Activated CD8-positive, alpha-beta memory T cell treated with anti-CD3 and anti-CD28 coated beads for 36 hours (primary cell): Measurements from ENCODE around the gene SFRP5. TPM values are rescaled to one million over a fixed set of nuclear protein-coding genes. Genes with fewer than 3 reads are reported as not detected.

Experiments
- CTCF ChIA-PET: fragments of 350-600 bp; sonication (Branson Sonifier 250); formaldehyde crosslinking; loops from one replicate; lab custom pipeline; 2021; ENCODE audit warnings: antibody characterized with exemption; lab: Charles Lee
- POLR2A ChIA-PET: fragments of 350-600 bp; sonication (Branson Sonifier 250); formaldehyde crosslinking; loops from one replicate; lab custom pipeline; 2021; ENCODE audit warnings: antibody characterized with exemption; lab: Charles Lee
- total RNA-seq, 2 experiments: library from RNA; stranded (reverse); gene quantifications; one replicate each; pipeline ENCODE4 v1.2.3, GENCODE V29; 2021

The SFRP5 gene
- total RNA-seq, 2 experiments from 2014 or later: 0.11 TPM; not detected in 1

DNA sequence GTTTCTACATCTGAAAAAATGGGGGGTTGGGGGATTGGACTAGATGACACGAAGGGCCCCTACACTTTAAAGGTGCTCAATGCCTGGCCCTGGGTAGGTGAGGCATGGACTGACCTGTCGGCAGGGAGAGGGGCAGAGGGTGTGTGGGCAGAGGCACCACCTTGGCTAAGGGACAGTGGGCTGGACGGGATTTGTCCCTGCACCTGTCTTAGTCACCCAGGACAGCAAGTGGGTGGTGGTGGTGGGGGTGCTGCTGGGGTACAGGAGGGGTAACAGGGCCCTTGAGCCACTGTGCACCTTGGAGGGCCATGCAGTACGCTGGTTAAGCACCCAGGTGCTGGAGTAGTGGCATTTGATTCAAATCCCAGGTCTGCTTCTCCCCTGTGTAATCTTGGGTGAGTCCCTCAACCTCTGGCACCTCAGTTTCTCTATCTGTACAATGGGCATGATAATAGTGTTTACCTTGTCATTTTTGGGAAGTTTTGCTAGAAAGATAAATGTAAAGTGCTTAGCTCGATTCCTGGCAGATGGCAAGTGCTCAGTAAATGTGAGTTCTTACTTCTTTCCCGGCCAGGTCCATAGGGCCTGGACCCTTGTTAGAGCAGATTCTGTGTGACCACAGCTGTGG is 18.1 kb upstream of the SFRP5 start:
- POLR2A ChIA-PET: no interaction called here
- CTCF ChIA-PET: interaction anchor here (1.1 to 7.5 kb wide), 3 partner anchors 8 to 79 kb away, joined by 3 to 83 read pairs (median 4); no protein-coding TSS in a partner anchor

DNA sequence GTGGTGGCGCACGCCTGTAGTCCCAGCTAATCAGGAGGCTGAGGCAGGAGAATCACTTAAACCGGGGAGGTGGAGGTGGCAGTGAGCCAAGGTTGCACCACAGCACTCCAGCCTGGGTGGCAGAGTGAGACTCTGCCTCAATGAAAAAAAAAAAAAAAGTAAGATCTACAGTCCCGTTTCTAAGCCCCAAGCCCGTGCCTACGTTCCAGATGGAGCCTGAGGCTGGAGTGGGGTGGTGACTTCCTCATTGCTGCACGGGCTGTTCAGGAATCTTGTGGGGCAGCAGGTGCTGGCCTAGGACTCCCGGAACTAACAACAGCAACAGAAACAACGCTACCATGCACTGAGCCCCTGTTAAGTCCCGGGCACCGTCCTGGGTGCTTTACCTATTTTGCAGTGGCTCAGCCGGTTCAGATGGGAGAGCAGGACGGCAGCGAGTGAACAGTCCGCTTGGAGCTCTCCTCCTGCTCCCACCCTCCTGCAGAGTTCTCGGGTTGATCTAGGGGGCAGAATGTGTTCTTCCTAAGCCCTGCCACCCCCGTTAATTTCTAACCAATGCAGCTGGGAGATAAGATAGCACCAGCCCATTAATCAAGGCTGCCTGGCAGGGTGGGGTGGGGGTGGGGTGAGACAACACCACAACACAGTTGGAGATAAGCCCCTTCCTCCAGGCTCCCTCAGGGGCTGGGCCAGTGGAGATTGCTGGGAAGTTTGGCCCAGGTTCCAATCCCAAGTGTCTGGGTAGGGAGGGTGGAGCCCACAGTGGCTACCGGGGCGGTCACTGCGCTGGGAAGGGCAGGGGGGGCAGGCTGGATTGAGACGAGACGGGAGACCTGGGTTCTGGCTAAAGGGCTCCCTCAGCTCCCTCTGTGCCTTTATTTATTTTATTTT is 17.0 kb upstream of the SFRP5 start:
- ChIA-PET CTCF (no interaction called here), POLR2A (no interaction called here)

DNA sequence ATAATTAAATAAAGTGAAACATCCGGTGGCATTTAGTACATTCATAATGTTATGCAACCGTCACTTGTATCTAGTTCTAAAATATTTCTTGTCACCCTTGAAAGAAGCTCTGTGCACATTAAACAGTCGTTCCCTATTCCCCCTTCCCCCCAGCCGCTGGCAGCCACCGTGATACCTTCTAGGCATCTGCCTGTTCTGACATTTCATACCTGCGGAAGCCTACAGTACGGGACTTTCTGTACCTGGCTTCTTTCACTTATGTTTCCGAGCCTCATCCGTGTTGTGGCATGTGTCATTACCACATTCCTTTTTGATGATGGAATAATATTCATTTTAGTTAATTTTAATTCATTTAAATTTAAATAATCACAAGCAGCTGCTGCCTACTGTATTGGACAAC is 13.9 kb upstream of the SFRP5 start:
- POLR2A ChIA-PET: no interaction called here
- CTCF ChIA-PET: interaction anchor here (1.0 to 1.2 kb wide), 2 partner anchors 11 to 84 kb away, joined by 4 read pairs; no protein-coding TSS in a partner anchor

DNA sequence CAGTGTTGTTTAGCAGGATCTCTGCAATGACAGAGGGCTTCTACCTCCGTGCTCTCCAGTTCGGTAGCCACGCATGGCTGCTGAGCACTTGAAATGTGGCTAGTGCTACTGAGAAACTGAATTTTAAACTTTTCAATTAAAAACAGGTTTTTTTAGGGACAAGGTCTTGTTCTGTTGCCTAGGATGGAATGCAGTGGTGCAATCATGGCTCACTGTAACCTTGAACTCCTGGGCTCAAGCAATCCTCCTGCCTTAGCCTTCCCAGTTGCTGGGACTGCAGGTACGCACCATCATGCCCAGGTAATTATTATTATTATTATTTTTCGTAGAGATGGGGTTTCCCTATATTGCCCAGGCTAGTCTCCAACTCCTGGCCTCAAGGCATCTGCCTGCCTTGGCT is 13.4 kb upstream of the SFRP5 start:
- CTCF ChIA-PET: interaction anchor here (1.0 kb wide), 1 partner anchor 84 kb away, joined by 4 read pairs; no protein-coding TSS in a partner anchor
- POLR2A ChIA-PET: no interaction called here

DNA sequence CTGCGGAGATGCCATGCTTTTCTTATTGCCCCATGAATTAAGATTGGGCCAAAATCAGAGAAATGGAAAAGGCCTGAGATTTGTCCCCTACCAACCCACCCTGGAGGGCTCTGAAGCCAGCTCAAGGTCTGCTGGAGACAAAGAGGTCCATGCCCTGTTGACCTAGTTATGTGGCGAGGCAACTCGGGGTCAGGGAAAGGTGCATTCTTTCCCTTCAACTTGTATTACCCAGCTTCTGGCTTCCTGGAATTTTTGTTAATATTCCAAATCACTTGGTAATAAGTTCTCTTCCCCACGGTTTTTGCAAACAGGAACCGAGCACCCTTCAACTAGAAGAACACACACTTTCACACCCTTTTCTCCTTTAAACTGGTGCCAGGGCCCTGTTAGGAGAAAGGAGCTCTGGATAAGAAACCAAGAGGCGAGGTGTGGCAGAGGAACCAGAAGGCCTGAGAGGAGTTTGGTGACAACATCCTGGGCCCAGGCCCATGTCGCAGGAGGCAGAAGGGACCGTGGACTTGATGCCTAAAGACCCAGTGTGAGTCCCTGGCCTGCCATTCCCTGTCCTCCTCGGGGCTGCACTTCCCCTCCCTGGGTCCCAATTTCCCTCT is 12.5 kb upstream of the SFRP5 start:
- CTCF ChIA-PET: no interaction called here
- POLR2A ChIA-PET: no interaction called here

DNA sequence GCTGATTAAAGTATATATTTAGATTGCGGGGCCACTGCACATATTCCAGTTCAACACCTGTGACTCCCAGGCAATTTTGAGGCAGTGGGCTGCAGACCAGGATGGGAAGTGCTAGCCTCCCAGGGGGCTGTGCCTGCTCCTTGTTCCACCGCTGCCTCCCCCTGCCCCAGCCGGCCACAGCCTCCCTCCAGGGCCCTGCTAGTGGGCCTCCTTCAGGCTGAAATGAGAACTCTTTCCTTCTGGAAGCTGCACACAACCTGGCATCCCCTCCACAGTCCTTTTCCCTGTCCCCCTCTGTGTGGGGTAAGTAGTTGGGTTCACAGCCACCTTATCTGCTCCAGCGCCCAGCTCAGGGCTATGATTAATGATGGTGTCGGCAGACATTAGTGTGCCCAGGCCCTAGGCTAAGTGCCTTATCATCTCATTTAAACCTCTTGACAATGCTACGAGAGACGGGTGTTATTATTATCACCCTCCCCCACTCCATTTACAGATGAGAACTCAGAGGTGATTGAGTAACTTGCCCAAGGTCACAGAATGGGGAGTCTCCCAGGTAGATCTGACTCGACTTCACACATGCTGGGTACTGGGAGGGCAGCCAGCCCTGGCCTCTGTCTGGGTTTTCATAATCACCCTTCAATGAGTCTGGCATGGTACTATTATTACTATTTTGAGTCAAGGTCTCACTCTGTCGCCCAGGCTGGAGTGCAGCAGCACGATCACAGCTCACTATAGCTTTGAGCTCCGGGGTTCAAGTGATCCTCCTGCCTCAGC is 10.8 kb upstream of the SFRP5 start:
- POLR2A ChIA-PET: no interaction called here

DNA sequence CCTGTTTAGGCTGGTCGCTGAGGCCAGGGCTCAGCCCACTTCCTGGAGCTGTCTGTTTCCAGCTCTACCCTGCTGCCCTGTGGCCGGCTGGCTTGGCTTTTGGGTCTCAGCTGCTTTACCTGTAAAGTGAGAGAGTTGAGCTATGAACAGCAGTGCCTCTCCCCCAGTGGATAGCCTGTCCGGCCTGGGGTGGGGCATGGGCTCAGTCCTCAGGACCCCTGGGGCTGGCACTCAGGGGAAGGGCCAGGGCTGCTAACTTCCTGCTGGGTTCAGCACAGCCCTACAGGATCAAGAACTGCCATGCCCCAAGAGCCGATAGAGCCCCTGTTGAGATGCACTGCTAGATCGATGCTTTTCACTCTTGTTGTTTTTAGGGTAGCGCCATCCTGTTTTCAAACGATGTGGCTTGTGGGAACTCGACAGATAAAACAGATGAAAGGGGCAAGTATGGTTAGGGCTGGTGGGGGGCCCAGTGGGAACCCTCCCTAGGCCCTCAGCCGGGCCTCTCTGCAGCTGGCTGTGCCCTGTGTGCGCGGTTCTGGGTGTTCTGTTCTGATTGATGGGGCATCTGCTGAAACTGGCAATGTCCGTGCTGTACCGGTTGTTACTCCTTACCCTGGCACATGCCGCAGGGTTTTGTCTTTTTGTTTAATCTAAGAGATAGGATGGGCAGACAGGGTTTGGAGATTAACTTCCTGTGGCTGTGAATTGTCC is 10.0 kb upstream of the SFRP5 start:
- ChIA-PET POLR2A (no interaction called here), CTCF (interaction anchor here (1.2 to 2.3 kb wide), 4 partner anchors 9 to 88 kb away, joined by 3 to 10 read pairs (median 6); no protein-coding TSS in a partner anchor)

More for the DNA sequence above, 10.8 kb upstream of the SFRP5 start:
- CTCF ChIA-PET: interaction anchor here (1.7 to 2.3 kb wide), 2 partner anchors 10 to 87 kb away, joined by 7 to 10 read pairs; no protein-coding TSS in a partner anchor

DNA sequence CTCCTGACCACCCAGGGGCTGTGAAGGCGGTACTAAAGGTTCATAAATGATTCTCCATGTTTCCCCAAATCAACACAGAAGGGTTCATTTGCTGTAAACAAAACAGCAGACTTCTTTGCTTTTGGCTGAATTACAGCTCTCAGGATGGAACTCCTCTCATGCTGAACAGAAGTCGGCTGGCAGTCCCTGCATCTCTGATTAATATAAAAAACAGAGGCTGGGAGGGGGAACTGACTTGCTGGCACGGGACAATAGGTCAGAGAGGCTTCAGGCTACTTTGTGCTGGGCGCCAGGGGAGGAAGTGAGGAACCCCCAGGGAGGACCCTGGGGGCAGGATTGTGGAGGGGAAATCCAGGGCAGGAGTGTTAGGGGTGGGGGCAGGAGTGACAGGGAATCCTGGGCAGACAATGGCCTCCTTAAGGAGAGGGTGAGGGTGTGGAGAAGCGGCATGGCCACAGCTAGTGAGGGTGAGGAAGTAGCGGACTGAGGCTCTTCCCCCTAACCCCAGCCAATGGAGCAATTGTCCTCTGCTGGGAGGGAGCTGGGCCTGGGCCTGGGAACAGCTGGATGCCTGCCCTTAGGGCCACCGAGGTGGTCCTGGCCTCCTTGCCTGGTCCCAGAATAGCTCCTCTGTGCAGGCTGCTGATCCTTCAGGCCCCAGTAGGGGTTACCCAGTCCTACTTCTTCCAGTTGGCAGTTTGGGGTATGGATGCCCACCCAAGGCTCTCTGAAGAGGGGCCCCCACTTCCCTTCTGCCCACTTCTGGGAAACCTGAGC is 9.2 kb upstream of the SFRP5 start:
- ChIA-PET POLR2A (no interaction called here), CTCF (interaction anchor here (1.2 to 2.3 kb wide), 4 partner anchors 9 to 89 kb away, joined by 3 to 10 read pairs (median 6); no protein-coding TSS in a partner anchor)

DNA sequence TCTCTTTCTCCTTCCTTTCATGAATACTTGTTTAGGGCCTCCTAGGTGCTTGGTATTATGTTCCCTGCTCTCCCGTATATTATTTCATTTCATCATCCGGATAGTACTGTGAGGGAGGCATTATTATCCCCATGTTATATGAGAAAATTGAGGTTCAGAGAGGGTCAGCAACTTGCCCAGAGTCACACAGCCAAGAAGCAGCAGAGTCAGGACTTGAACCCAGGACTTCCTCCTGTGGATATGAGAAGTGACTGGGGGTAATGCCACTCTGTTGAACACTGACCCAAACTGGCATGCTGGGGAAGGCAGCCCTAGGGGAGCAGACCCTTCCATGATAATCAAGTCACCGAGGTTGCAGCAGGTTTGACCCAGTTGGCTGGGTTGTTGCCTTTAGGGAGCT is 8.2 kb upstream of the SFRP5 start:
- ChIA-PET POLR2A (no interaction called here), CTCF (interaction anchor here (1.7 to 2.3 kb wide), 2 partner anchors 12 to 89 kb away, joined by 5 to 10 read pairs; no protein-coding TSS in a partner anchor)

DNA sequence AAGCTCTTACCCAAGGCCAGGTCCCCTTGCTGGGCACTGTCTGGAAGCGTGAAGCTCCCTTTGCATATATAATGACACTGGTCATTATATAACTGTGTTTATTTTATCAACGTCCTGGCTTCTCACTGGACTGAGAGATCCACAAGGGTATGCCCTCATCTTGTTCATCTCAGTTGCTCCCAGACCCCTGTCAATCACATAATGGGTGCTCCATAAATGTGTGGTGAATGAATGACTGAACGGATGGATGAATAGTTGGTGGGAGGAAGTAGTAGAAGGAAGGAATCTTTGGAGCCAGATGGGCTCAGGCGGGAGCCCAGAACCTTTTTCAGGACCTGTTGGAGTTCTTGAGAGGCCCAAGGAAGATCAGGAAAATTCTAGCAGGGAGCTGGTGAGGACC is 7.7 kb upstream of the SFRP5 start:
- ChIA-PET CTCF (interaction anchor here (1.7 kb wide), 1 partner anchor 89 kb away, joined by 5 read pairs; no protein-coding TSS in a partner anchor), POLR2A (no interaction called here)

DNA sequence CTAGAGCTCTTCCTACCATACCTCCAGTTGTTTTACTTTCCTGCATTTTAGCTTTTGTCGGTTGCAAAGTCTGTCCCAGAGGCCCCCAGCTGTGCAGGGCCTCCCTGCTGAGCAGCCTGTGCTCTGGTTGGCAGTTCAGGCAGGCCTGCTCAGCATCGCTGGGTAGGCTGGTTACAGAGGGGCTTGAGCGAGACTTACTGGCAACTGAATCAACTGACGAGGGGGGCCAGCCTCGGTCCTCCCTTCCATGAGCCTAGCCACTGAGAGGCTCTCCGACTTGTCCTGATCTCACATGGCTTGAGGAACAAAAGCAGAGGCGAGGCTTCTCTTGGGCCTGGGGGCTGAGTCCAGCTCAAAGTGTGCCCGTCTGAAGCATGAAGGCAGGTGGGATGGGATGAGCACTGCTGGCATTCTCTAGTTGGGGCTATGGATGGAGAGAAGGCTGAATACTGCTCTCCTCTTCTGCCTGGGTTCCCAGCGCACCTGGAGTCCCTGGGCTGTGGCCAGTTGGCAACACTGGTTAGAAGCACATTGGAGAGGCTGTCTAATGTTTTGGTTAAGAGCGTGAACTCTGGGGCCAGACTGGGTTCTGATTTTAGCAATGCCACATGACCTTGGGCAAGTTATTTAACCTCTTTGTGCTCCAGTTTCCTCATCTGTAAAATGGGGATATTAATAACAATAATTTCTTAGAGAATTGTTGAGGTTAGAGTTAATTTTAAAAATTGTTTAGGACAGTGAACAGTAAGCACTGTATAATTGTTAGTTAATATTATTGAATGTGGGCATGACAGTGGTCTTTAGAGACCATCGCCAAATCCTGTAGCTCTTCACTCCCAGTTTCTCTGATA is 6.9 kb upstream of the SFRP5 start:
- ChIA-PET CTCF (interaction anchor here (1.3 to 1.7 kb wide), 2 partner anchors 13 to 90 kb away, joined by 3 to 5 read pairs; no protein-coding TSS in a partner anchor), POLR2A (no interaction called here)

DNA sequence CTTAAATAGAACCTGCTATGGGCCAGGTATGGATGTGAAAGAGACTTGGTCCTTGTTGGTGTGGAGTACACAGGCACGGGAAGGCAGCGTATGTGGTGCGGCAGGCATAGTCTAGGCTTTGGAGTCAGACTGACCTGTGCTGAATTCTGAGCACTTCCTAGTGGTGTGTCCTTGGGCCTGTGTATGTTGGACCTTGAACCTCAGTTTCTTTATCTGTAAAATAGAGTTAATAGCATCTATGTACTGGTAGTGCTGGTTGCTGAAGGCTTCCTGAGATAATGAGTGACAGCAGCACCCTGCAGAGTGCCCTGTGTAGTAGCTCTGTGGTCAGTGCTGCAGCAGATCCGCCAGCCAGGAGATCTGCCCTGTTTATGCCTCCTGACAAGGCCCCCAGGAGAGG is 5.3 kb upstream of the SFRP5 start:
- ChIA-PET POLR2A (no interaction called here), CTCF (no interaction called here)

DNA sequence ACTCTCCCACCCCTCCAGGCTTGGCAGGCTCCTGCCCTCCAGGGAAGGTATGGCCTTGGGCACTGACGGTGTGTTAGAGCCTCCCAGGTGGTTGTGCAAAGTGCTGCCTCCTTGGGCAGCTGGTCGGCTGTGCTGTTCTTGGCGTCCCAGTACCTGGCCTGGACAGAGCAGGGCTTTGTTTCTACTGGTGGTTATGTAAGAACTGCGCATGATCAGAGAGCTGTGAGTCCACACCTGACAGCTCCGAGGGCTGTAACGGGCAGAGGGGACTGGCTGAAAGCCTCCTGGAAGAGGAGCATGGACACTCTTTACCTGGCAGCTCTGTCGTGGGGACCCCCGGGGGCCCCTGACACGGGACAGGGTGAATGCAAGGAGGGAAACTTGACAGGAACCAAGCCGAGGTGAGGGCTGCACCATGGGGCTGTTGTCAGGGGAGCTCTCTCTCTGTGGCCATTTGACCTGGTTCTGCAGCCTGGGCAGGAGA is 3.1 kb upstream of the SFRP5 start:
- POLR2A ChIA-PET: no interaction called here
- CTCF ChIA-PET: no interaction called here

DNA sequence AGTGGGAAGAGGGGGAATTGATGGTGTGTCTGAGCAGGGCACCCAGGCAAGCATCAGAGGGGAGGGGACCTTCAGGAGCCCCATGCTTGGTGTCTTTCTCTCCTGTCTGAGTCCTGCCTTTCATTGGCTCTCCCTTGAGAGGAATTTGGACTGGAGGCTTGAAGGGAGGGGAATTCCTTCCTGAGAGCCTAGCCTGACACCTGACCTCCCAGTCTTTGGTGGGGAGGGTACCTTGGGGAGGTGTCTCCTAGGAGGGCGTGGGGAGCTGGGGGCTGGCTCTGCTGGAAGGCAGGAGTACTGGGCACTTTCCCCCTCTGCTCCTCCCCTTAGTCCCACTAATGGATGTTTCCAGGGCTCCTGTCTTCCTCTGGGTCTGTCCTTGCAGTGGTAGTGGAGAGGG is 1.3 kb upstream of the SFRP5 start:
- POLR2A ChIA-PET: no interaction called here
- CTCF ChIA-PET: no interaction called here

DNA sequence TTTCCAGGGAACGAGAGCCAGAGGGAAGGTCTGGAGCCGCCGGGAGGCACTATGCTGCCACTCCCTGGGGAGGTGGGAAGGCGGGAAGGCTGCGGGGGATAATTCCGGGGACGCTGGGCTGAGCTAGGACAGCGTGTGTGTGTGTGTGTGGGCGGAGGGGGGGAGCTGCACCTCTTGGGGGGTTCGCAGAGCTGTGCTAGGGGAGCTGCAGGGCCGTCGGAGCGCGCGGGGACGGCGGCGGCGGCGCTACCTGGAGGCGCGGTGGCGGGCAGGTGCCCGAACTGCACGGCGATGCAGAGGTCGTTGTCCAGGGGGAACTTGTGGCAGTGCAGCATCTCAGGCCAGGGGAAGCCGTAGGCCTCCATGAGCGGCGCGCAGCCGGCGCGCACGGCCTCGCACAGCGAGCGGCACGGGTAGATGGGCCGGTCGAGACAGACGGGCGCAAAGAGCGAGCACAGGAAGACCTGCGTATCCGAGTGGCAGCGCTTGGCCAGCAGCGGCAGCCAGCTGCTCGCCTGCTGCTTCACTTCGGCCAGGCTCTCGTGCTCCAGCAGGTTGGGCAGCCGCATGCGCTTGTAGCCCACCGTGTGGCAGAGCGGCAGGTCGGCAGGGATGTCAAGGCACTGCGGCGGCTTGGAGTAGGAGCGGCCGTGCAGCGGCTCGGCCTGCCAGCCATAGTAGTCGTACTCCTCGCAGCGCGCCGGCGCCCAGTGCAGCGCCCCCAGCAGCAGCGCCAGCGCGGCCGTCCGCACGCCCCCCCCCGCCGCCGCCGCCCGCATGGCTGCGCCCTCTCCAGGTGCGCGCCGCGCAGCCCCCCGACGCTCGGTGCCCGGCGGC is 526 bp downstream of the SFRP5 start:
- ChIA-PET POLR2A (no interaction called here), CTCF (no interaction called here)

DNA sequence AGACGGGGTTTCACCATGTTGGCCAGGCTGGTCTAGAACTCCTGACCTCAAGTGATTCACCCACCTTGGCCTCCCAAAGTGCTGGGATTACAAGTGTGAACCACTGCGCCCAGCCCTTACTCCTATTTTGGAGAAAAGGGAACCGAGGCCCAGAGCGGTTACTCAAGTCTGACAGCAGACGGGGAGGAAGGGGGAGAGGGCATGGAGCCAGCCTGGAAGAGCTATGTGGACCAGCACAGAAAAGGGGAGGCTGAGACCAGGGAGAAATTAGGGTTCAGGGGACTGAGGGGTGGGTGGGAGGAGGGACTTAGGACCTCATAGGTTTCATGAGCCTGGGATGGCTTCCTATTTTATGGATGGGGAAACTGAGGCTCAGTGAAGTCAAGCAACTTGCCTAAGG is 1.5 kb downstream of the SFRP5 start:
- CTCF ChIA-PET: interaction anchor here (0.6 kb wide), 1 partner anchor 16 kb away, joined by 4 read pairs; no protein-coding TSS in a partner anchor
- POLR2A ChIA-PET: no interaction called here
